SK-N-SH treated with all-trans-retinoic acid at 6 μM for 48 hours (cell line): ENCODE measurements around the gene LAMA3.

Experiments
- ATAC-seq: fragments of 200-7000 bp; cut with Tn5 transposase; 3 replicates; pipeline ENCODE4 v1.9.1; 2020; ENCODE audit warnings: mild to moderate bottlenecking, moderate library complexity
- ARNTL ChIP-seq: fragments of 450-650 bp; formaldehyde crosslinking; IDR thresholded peaks from 2 replicates; pipeline ENCODE4 v1.5.0; 2020; ENCODE audit warnings: low read depth, mild to moderate bottlenecking, moderate library complexity, borderline replicate concordance
- BACH2 ChIP-seq: fragments of 250-450 bp; sonication (Bioruptor Pico); IDR thresholded peaks from 2 replicates; pipeline ENCODE4 v1.9.0; 2021; ENCODE audit warnings: mild to moderate bottlenecking, borderline replicate concordance
- CSDC2 ChIP-seq: fragments of 250-450 bp; sonication (Bioruptor Pico); IDR thresholded peaks from 2 replicates; pipeline ENCODE4 v1.5.0; 2020; ENCODE audit warnings: mild to moderate bottlenecking, moderate library complexity
- GLIS3 ChIP-seq: fragments of 250-450 bp; sonication (Bioruptor Pico); IDR thresholded peaks from 2 replicates; pipeline ENCODE4 v1.5.0; 2020; ENCODE audit warnings: mild to moderate bottlenecking, moderate library complexity
- ISL1 ChIP-seq: fragments of 250-450 bp; sonication (Bioruptor Pico); IDR thresholded peaks from 2 replicates; pipeline ENCODE4 v2.1.2; 2022; ENCODE audit warnings: mild to moderate bottlenecking, moderate library complexity
- OSR1 ChIP-seq: fragments of 250-450 bp; sonication (Bioruptor Pico); IDR thresholded peaks from 2 replicates; pipeline ENCODE4 v1.8.0; 2022; ENCODE audit warnings: moderate library complexity, mild to moderate bottlenecking, inconsistent platforms
- PPARA ChIP-seq: fragments of 250-450 bp; sonication (Bioruptor Pico); IDR thresholded peaks from 2 replicates; pipeline ENCODE4 v1.5.0; 2020; ENCODE audit warnings: mild to moderate bottlenecking, borderline replicate concordance
- RARB ChIP-seq: fragments of 250-450 bp; sonication (Bioruptor Pico); IDR thresholded peaks from 2 replicates; pipeline ENCODE4 v1.8.0; 2021; ENCODE audit warnings: mild to moderate bottlenecking, moderate library complexity
- TCF4 ChIP-seq: fragments of 250-450 bp; sonication (Bioruptor Pico); IDR thresholded peaks from 2 replicates; pipeline ENCODE4 v1.8.0; 2021; ENCODE audit warnings: mild to moderate bottlenecking, moderate library complexity, borderline replicate concordance
- TOX ChIP-seq: fragments of 250-450 bp; sonication (Bioruptor Pico); IDR thresholded peaks from 2 replicates; pipeline ENCODE4 v1.8.0; 2021; ENCODE audit warnings: mild to moderate bottlenecking, moderate library complexity, borderline replicate concordance
- ZC3H10 ChIP-seq: fragments of 250-450 bp; sonication (Bioruptor Pico); IDR thresholded peaks from 2 replicates; pipeline ENCODE4 v1.5.1; 2021; ENCODE audit warnings: mild to moderate bottlenecking, moderate library complexity
- ZFP3 ChIP-seq: fragments of 250-450 bp; sonication (Bioruptor Pico); IDR thresholded peaks from 2 replicates; pipeline ENCODE4 v1.5.0; 2020; ENCODE audit warnings: mild to moderate bottlenecking, moderate library complexity
- ZFP30 ChIP-seq: fragments of 450-650 bp; formaldehyde crosslinking; IDR thresholded peaks from 2 replicates; pipeline ENCODE4 v1.5.0; 2022; ENCODE audit warnings: mild to moderate bottlenecking, moderate library complexity
- ZNF565 ChIP-seq: fragments of 450-650 bp; formaldehyde crosslinking; conservative IDR thresholded peaks from 2 replicates; pipeline ENCODE4 v1.5.0; 2020; ENCODE audit warnings: low read depth, mild to moderate bottlenecking, moderate library complexity
- ZNF70 ChIP-seq: fragments of 450-650 bp; formaldehyde crosslinking; IDR thresholded peaks from 2 replicates; pipeline ENCODE4 v1.5.0; 2020; ENCODE audit warnings: mild to moderate bottlenecking, moderate library complexity
- ZNF8 ChIP-seq: fragments of 450-650 bp; formaldehyde crosslinking; IDR thresholded peaks from 2 replicates; pipeline ENCODE4 v1.5.0; 2020; ENCODE audit warnings: mild to moderate bottlenecking, moderate library complexity
- TF ChIP-seq, protein P1 (sequence below): fragments of 250-450 bp; sonication (Bioruptor Pico); IDR thresholded peaks from 2 replicates; pipeline ENCODE4 v1.5.1; 2020; ENCODE audit warnings: low read depth, mild to moderate bottlenecking, moderate library complexity
- TF ChIP-seq, protein P2 (sequence below): fragments of 250-450 bp; sonication (Bioruptor Pico); IDR thresholded peaks from 2 replicates; pipeline ENCODE4 v1.8.0; 2020; ENCODE audit warnings: mild to moderate bottlenecking, moderate library complexity, borderline replicate concordance
- TF ChIP-seq, protein P3 (sequence below): fragments of 250-450 bp; sonication (Bioruptor Pico); IDR thresholded peaks from 2 replicates; pipeline ENCODE4 v1.8.0; 2021; ENCODE audit warnings: low read depth, mild to moderate bottlenecking, moderate library complexity, borderline replicate concordance
- TF ChIP-seq, protein P4 (sequence below): fragments of 250-450 bp; sonication (Bioruptor Pico); IDR thresholded peaks from 2 replicates; pipeline ENCODE4 v1.5.0; 2020; ENCODE audit warnings: mild to moderate bottlenecking, moderate library complexity
- TF ChIP-seq, protein P5 (sequence below): fragments of 250-450 bp; sonication (Bioruptor Pico); IDR thresholded peaks from 2 replicates; pipeline ENCODE4 v1.5.1; 2021; ENCODE audit warnings: mild to moderate bottlenecking, moderate library complexity

LAMA3 gene

DNA sequence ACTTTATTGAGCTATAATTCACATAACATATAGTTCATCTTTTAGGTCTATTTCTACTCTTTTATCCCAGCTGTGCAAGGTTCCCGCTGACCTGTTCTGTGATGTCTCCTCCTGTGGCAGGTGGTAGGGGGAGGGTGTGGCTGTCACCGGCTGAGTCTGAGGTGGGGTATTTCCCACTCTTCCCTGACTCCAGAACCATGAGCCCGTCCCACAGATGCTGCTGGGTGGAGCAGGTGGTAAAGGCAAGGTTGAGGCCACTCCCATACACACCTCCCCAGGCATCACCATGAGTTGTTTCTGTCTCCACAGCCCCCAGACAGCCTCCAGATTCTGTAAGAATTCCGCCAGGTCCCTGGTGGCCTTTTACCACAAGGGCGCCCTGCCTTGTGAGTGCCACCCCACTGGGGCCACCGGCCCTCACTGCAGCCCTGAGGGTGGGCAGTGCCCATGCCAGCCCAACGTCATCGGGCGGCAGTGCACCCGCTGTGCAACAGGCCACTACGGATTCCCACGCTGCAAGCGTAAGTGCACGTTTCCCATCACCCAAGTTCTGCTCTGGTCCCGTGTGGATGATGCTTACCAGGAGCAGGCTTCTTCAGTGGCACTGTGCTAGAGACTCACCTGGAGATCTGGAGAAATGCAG is 156.9 kb downstream of the LAMA3 start (continued):
- no peak for TF ChIP-seq ZNF565
- no peak for TF ChIP-seq RARB

DNA sequence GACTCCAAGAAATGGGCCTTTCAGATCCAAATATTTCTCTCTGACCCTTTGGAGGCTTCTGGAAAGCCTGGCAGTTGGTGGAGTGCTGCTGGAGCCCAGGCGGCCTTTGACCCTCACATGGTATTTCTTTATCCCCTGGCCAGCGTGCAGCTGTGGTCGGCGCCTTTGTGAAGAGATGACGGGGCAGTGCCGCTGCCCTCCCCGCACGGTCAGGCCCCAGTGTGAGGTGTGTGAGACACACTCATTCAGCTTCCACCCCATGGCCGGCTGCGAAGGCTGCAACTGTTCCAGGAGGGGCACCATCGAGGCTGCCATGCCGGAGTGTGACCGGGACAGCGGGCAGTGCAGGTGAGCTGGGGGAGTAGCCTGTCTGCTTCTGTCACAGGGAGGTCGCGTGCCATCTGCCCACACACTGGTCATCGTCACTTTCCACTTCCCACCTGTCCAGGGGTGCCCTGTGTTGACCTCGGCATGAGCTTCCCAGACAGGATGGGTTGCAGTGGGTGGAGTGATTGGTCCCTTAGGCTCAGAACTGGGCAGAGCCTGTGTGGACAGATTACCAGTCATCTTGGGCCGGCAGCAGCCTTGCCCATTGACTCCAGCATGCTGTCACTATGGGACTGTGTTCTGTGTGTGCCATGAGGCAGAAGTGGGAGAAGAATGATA is 158.2 kb downstream of the LAMA3 start:
- ATAC-seq, result no peak
- TF ChIP-seq TCF4, result no peak
- TF ChIP-seq OSR1 (CRISPR knock-in tag), result no peak
- TF ChIP-seq ZC3H10, result no peak
- TF ChIP-seq ZNF8 (CRISPR knock-in tag), result no peak
- TF ChIP-seq GLIS3 (CRISPR knock-in tag), result no peak
- TF ChIP-seq, protein P1, sequence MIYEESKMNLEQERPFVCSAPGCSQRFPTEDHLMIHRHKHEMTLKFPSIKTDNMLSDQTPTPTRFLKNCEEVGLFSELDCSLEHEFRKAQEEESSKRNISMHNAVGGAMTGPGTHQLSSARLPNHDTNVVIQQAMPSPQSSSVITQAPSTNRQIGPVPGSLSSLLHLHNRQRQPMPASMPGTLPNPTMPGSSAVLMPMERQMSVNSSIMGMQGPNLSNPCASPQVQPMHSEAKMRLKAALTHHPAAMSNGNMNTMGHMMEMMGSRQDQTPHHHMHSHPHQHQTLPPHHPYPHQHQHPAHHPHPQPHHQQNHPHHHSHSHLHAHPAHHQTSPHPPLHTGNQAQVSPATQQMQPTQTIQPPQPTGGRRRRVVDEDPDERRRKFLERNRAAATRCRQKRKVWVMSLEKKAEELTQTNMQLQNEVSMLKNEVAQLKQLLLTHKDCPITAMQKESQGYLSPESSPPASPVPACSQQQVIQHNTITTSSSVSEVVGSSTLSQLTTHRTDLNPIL, result no peak
- TF ChIP-seq PPARA (CRISPR knock-in tag), result no peak
- TF ChIP-seq ZNF70, result no peak
- TF ChIP-seq, protein P2, sequence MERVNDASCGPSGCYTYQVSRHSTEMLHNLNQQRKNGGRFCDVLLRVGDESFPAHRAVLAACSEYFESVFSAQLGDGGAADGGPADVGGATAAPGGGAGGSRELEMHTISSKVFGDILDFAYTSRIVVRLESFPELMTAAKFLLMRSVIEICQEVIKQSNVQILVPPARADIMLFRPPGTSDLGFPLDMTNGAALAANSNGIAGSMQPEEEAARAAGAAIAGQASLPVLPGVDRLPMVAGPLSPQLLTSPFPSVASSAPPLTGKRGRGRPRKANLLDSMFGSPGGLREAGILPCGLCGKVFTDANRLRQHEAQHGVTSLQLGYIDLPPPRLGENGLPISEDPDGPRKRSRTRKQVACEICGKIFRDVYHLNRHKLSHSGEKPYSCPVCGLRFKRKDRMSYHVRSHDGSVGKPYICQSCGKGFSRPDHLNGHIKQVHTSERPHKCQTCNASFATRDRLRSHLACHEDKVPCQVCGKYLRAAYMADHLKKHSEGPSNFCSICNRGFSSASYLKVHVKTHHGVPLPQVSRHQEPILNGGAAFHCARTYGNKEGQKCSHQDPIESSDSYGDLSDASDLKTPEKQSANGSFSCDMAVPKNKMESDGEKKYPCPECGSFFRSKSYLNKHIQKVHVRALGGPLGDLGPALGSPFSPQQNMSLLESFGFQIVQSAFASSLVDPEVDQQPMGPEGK (CRISPR knock-in tag), result no peak
- TF ChIP-seq TOX (CRISPR knock-in tag), result no peak
- TF ChIP-seq ZFP3 (CRISPR knock-in tag), result no peak
- TF ChIP-seq BACH2 (CRISPR knock-in tag), result no peak
- TF ChIP-seq ARNTL, result no peak
- no peak for TF ChIP-seq ISL1 (CRISPR knock-in tag)
- TF ChIP-seq ZFP30 (CRISPR knock-in tag), result no peak
- TF ChIP-seq, protein P3, sequence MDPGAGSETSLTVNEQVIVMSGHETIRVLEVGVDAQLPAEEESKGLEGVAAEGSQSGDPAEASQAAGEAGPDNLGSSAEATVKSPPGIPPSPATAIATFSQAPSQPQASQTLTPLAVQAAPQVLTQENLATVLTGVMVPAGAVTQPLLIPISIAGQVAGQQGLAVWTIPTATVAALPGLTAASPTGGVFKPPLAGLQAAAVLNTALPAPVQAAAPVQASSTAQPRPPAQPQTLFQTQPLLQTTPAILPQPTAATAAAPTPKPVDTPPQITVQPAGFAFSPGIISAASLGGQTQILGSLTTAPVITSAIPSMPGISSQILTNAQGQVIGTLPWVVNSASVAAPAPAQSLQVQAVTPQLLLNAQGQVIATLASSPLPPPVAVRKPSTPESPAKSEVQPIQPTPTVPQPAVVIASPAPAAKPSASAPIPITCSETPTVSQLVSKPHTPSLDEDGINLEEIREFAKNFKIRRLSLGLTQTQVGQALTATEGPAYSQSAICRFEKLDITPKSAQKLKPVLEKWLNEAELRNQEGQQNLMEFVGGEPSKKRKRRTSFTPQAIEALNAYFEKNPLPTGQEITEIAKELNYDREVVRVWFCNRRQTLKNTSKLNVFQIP (CRISPR knock-in tag), result no peak
- TF ChIP-seq, protein P4, sequence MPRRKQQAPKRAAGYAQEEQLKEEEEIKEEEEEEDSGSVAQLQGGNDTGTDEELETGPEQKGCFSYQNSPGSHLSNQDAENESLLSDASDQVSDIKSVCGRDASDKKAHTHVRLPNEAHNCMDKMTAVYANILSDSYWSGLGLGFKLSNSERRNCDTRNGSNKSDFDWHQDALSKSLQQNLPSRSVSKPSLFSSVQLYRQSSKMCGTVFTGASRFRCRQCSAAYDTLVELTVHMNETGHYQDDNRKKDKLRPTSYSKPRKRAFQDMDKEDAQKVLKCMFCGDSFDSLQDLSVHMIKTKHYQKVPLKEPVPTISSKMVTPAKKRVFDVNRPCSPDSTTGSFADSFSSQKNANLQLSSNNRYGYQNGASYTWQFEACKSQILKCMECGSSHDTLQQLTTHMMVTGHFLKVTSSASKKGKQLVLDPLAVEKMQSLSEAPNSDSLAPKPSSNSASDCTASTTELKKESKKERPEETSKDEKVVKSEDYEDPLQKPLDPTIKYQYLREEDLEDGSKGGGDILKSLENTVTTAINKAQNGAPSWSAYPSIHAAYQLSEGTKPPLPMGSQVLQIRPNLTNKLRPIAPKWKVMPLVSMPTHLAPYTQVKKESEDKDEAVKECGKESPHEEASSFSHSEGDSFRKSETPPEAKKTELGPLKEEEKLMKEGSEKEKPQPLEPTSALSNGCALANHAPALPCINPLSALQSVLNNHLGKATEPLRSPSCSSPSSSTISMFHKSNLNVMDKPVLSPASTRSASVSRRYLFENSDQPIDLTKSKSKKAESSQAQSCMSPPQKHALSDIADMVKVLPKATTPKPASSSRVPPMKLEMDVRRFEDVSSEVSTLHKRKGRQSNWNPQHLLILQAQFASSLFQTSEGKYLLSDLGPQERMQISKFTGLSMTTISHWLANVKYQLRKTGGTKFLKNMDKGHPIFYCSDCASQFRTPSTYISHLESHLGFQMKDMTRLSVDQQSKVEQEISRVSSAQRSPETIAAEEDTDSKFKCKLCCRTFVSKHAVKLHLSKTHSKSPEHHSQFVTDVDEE (CRISPR knock-in tag), result no peak

DNA sequence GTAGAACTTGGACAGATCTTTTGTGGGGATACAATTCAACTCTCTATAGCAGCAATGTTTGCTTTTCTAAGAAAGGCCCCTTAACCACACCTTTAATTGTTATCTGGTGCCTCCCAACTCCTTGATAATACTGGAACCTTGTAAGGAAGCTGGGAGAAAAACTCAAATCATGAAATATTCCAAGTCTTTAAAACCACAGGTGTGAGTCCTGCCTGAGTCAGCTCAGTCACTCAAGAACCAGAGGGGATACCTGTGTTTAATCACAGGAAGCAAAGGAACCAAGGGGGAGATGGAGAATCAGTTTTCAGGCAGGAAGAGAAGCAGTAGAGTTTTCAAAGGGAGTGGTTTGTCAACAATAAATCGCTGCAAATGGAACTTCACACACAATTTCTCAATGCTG is 159.9 kb downstream of the LAMA3 start:
- no peak for TF ChIP-seq GLIS3 (CRISPR knock-in tag)
- TF ChIP-seq OSR1 (CRISPR knock-in tag), result no peak
- TF ChIP-seq BACH2 (CRISPR knock-in tag), result no peak
- ATAC-seq, result no peak

DNA sequence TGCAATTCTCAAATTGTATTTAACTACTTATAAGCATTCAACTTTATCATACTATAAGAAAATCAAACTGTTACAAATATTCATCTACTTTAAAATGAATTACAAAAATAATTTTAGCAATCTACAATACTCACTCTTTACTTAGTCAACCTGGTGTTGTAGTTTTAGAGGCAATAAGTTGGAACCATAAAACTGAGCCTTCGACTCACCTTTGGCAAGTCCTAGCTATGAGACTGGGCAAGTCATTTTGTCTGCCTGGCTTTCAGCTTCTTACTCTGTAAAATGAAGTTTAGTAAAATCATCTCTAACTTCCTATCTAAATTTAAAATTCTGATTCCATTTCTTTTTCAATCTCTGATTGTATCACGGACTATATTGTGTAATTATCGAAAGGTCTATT is 161.0 kb downstream of the LAMA3 start:
- no peak for ATAC-seq
- no peak for TF ChIP-seq CSDC2
- TF ChIP-seq ZFP3 (CRISPR knock-in tag), result no peak
- TF ChIP-seq ARNTL, result no peak
- TF ChIP-seq, protein P4 (CRISPR knock-in tag), result no peak
- TF ChIP-seq OSR1 (CRISPR knock-in tag), result no peak
- no peak for TF ChIP-seq RARB
- TF ChIP-seq, protein P5, sequence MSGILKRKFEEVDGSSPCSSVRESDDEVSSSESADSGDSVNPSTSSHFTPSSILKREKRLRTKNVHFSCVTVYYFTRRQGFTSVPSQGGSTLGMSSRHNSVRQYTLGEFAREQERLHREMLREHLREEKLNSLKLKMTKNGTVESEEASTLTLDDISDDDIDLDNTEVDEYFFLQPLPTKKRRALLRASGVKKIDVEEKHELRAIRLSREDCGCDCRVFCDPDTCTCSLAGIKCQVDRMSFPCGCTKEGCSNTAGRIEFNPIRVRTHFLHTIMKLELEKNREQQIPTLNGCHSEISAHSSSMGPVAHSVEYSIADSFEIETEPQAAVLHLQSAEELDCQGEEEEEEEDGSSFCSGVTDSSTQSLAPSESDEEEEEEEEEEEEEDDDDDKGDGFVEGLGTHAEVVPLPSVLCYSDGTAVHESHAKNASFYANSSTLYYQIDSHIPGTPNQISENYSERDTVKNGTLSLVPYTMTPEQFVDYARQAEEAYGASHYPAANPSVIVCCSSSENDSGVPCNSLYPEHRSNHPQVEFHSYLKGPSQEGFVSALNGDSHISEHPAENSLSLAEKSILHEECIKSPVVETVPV, result no peak
- TF ChIP-seq PPARA (CRISPR knock-in tag), result no peak
- no peak for TF ChIP-seq ZNF70
- TF ChIP-seq ZNF565, result no peak
- TF ChIP-seq GLIS3 (CRISPR knock-in tag), result no peak
- TF ChIP-seq, protein P1, result no peak
- TF ChIP-seq ZC3H10, result no peak
- TF ChIP-seq ISL1 (CRISPR knock-in tag), result no peak
